Measurements from ENCODE around the gene CMSS1. TPM values are rescaled to one million over a fixed set of nuclear protein-coding genes. Genes with fewer than 3 reads are reported as not detected.

CMSS1 gene
- total RNA-seq, 1 donor from 2014 or later = 9.2 TPM

DNA sequence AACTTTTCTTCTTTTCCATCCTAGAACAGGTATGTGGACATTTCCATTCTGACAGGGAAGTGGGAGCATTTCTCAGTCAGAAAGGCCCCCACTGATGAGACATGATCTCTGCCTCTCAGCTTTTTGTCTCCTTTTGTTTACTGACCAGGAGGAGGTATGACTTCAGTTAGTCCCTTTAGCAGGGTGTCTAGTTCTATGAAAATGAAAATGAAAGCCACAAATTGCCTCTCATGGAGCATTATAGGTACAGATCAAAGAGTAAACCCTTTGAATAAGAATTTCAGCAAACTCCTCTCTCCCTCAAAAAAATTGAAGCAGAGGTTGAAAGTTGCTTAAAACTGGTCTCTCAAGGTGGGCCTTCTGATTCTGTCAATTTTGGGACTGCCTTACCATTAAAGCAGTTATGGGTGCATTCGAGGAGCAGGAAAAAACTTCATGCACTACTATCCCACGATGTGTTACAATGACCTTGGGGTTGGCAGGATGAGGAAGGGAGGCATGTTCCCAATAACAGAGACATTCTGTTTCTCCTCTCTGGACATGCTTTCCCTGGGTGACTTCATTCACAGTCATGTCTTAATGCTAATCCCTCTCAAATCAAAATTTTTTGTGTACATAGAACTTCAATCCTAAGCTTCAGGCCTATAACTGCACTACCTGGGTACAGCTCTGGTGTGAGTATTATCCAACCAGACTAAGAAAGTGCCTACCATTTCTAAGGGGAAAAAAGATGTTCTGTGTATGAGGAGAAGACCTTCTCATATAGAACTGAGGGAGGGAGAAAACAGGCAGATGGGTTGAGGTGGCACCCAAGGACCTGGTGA, 392.5 kb downstream of the CMSS1 start:
- H3K27ac ChIP-seq = peak overlapping the region; percentile 54 to 57
- no peak for DNase-seq (ENCODE audit: low spot score in 2 of 2)
- intact Hi-C loops (cut with DNase I) = loop anchor here (5.0 kb wide), 1 partner anchor 43 kb away; no protein-coding TSS in a partner anchor

DNA sequence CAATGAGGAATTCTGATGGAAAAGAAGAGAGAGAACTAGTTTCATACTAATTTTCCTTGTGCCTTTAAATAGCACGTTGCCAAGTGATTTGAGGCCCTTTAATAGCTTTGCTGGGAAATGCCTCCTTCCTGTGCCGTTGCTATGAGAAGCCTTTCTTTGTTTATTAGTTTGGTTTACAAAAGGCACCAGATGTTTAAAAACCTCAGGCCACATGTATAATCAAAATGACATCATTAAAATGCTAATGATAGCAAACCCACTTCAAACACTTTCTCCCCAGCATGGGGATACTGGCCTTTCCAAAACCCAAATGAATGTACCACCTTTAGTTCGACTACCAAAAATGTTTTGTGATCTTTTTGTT, 393.1 kb downstream of the CMSS1 start:
- TF ChIP-seq, protein P1, sequence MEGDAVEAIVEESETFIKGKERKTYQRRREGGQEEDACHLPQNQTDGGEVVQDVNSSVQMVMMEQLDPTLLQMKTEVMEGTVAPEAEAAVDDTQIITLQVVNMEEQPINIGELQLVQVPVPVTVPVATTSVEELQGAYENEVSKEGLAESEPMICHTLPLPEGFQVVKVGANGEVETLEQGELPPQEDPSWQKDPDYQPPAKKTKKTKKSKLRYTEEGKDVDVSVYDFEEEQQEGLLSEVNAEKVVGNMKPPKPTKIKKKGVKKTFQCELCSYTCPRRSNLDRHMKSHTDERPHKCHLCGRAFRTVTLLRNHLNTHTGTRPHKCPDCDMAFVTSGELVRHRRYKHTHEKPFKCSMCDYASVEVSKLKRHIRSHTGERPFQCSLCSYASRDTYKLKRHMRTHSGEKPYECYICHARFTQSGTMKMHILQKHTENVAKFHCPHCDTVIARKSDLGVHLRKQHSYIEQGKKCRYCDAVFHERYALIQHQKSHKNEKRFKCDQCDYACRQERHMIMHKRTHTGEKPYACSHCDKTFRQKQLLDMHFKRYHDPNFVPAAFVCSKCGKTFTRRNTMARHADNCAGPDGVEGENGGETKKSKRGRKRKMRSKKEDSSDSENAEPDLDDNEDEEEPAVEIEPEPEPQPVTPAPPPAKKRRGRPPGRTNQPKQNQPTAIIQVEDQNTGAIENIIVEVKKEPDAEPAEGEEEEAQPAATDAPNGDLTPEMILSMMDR (IDR thresholded peaks at IDR 0.05) = no peak
- no peak for DNase-seq (ENCODE audit: low spot score in 2 of 2)
- H3K27ac ChIP-seq = peak overlapping the region; percentile 54 to 57
- no peak overlapping the region for H3K4me3 ChIP-seq
- H3K9me3 ChIP-seq = no peaks in the 10 kb centered on the region
- no peaks in the 10 kb centered on the region for H3K36me3 ChIP-seq
- no peaks in the 10 kb centered on the region for H3K27me3 ChIP-seq
- intact Hi-C loops (cut with DNase I) = loop anchor here (5.0 kb wide), 1 partner anchor 43 kb away; no protein-coding TSS in a partner anchor
- peaks cover 0 to 15% of the 10 kb centered on the region in 2 donors for H3K4me1 ChIP-seq

More for the DNA sequence above, 392.5 kb downstream of the CMSS1 start:
- TF ChIP-seq, protein P1 (IDR thresholded peaks at IDR 0.05) = no peak
- H3K4me3 ChIP-seq = no peak overlapping the region
- no peaks in the 10 kb centered on the region for H3K27me3 ChIP-seq
- H3K36me3 ChIP-seq = no peaks in the 10 kb centered on the region
- H3K9me3 ChIP-seq = no peaks in the 10 kb centered on the region
- peaks cover 0 to 15% of the 10 kb centered on the region in 2 donors for H3K4me1 ChIP-seq

DNA sequence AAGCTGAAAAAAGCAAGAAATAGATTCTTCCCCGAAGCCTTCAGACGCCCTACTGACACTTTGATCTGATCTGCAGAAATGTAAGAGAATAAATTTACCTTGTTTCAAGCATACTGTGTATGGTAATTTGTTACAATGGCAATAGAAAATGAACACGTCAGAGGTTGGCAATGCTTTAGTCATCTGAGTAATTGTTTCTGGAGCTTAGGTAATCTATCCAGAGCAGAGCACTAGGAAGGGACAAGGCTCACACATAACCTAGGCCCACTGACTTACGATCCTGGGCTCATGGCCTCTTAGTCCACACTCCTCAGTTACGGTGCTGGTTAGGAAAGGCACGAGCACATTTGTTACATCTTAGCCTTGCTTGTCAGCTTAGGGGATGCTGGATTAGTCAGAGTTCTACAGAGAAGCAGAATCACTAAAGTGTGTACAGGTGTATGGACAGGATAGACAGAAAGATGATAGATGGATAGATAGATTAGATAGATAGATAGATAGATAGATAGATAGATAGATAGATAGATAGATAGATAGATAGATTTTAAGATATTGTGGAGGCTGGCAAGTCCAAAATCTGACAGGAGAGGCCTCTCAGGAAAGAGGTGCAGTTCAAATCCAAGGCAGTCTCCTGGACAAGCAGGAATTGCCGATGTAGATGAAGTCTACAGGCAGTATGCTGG, 396.4 kb downstream of the CMSS1 start:
- no peak for DNase-seq (ENCODE audit: low spot score in 2 of 2)
- H3K9me3 ChIP-seq = peaks cover 0 to 4% of the 10 kb centered on the region in 2 donors
- H3K27me3 ChIP-seq = no peaks in the 10 kb centered on the region
- H3K36me3 ChIP-seq = no peaks in the 10 kb centered on the region
- intact Hi-C loops (cut with DNase I) = loop anchor here (5.0 kb wide), 1 partner anchor 47 kb away; no protein-coding TSS in a partner anchor
- H3K4me1 ChIP-seq = peaks cover 0 to 15% of the 10 kb centered on the region in 2 donors
- no peak overlapping the region for H3K4me3 ChIP-seq
- TF ChIP-seq, protein P1 (IDR thresholded peaks at IDR 0.05) = no peak
- no peak overlapping the region for H3K27ac ChIP-seq

DNA sequence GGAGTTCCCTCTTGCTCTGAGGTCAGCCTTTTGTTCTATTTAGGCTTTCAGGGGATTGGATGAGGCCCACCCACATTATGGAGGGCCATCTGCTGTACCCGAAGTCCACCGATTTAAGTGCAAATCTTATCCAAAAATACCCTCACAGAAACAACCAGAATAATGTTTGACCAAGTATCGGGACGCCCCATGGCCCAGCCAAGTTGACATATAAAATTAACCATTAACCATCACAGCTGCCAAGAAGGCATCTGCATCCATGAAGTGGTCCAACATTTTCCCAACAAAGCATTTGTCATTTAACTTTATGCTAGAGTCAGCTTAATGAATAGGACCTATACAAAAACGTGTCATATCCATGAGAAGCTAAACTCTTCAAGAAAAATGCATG, 396.9 kb downstream of the CMSS1 start:
- intact Hi-C loops (cut with DNase I) = loop anchor here (5.0 kb wide), 1 partner anchor 47 kb away; no protein-coding TSS in a partner anchor
- no peak overlapping the region for H3K4me3 ChIP-seq
- H3K27ac ChIP-seq = no peak overlapping the region
- H3K36me3 ChIP-seq = no peaks in the 10 kb centered on the region
- TF ChIP-seq, protein P1 (IDR thresholded peaks at IDR 0.05) = no peak
- H3K4me1 ChIP-seq = peaks cover 0 to 15% of the 10 kb centered on the region in 2 donors
- no peaks in the 10 kb centered on the region for H3K27me3 ChIP-seq
- H3K9me3 ChIP-seq = peaks cover 0 to 9% of the 10 kb centered on the region in 2 donors
- DNase-seq (ENCODE audit: low spot score in 2 of 2) = no peak

DNA sequence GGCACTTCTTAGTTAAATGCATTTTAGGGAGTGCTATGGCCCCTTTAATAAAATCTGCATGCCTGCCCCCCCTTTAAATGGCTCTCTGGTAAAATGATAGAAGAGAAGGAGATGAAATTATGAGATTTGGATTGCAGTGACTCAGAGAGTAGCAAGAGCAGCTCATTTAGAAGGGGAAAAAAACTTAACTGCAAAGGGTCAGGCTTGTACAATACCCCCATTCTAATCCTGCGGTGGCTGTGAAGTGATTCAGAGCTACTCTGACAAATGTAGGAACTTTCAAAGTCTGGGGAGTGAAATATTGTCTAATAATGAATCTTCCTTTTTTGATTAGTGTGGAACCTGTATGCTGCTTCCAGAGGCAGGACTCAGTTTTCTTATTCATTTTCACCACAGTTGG, 399.1 kb downstream of the CMSS1 start:
- intact Hi-C loops (cut with DNase I) = no loop called here
- no peak for DNase-seq (ENCODE audit: low spot score in 2 of 2)
- Histone ChIP-seq H3K4me3 (no peak overlapping the region), H3K36me3 (no peaks in the 10 kb centered on the region), H3K27me3 (no peaks in the 10 kb centered on the region), H3K9me3 (peaks cover 0 to 11% of the 10 kb centered on the region in 2 donors), H3K27ac (no peak overlapping the region), H3K4me1 (no peaks in the 10 kb centered on the region)
- TF ChIP-seq, protein P1 (IDR thresholded peaks at IDR 0.05) = no peak

Measured in ascending aorta (tissue), 2 donors.